ENCODE measurements around the gene VAC14.

Gene VAC14

DNA sequence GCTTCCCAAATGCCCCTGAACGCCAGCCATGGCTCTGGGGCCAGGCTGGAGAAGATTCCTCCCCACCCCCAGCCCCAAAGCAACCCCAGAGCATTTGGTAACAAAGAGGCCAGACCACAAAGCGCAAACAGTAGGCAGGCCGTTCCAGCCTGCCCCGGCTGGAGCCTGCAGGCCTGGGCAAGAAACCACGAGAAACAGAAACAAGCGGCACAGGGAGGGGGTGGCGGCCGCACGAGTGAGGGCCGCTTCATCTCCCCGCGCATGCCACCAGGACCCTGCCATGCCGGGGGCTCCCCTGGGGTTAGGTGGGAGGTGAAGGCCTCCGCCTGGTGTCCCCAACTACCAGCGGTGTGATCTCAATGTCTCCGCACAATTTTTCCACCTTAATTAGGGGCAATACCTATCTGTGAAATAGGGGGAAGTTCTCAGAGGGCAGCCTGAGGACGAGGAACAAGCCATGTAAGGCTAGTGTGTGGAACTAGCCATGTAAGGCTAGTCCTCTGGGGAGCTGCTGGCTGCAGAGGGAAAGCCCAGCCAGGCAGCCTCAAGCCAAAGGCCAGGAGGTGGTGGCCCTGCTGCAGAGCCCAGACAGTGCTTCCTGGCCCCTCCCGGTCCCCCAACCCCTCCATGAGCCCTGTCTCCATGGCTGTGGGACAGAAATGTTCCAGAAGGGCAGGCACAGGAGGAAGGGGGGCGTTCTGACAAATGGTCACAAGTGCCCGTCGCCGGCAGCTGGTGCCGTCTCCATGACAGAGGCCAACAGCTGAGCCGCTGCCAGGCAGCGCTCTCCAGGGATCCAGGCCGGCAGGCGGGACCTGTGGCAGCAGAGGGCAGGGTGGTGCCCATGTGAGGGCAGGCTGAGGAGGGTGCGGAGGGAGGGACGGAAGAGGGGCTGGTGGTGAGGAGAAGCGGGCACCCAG is 100.6 kb downstream of the VAC14 start:
- DNase-seq (ENCODE audit: insufficient read length) (no peak), FAIRE-seq (no peak)
- TF ChIP-seq POLR2A (IDR thresholded peaks at IDR 0.05; ENCODE audit: low read depth, low read length) (no peak), POLR2AphosphoS5 (IDR thresholded peaks at IDR 0.05; ENCODE audit: low read depth, low read length) (no peak), TAF1 (IDR thresholded peaks at IDR 0.05; ENCODE audit: borderline replicate concordance, low read depth, low read length) (no peak)

DNA sequence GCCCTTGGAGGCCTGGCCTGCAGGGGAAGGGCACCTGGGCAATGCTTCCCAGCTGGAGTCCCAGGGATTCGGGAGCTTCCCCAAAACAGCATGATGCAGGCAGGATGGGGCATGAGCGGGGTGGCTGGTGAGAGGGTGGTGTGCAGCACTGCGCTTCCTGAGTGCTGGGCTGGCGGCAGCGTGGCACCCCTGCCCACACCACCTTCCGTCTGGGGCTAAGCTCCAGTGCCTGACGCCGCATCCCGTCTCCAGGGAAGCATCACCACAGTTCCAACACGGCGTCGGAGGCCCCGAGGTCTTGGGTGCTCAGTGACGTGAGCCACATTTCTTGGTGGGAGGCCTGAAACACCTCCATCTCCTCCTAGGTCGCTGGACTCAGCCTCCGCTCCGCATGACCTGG is 101.3 kb downstream of the VAC14 start:
- TF ChIP-seq POLR2AphosphoS5 (IDR thresholded peaks at IDR 0.05; ENCODE audit: low read depth, low read length) (no peak), TAF1 (IDR thresholded peaks at IDR 0.05; ENCODE audit: borderline replicate concordance, low read depth, low read length) (no peak), POLR2A (IDR thresholded peaks at IDR 0.05; ENCODE audit: low read depth, low read length) (no peak)
- FAIRE-seq (no peak), DNase-seq (ENCODE audit: insufficient read length) (no peak)

DNA sequence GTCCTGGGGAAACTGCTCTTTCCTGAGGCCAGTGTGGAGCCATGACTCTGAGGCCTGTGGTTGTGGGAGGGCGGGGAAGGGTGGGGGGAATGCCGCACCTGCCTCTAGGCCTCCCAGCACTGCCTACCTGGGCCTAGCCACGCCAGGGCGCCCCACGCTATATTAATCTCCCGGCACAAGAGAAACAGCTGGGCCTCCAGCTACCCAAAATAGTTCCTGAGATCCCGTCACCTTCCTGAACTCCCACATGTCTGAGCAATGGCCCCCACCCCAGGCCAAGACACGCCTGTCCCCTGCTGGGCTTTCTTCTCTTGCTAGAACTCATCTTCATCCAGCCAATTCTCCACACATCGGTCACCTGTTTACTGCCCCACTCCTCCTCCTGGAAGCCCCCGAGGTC is 102.1 kb downstream of the VAC14 start:
- TF ChIP-seq POLR2A (IDR thresholded peaks at IDR 0.05; ENCODE audit: low read depth, low read length) = no peak
- no peak for TF ChIP-seq POLR2AphosphoS5 (IDR thresholded peaks at IDR 0.05; ENCODE audit: low read depth, low read length)
- TF ChIP-seq TAF1 (IDR thresholded peaks at IDR 0.05; ENCODE audit: borderline replicate concordance, low read depth, low read length) = no peak
- FAIRE-seq (no peak), DNase-seq (ENCODE audit: insufficient read length) (no peak)

DNA sequence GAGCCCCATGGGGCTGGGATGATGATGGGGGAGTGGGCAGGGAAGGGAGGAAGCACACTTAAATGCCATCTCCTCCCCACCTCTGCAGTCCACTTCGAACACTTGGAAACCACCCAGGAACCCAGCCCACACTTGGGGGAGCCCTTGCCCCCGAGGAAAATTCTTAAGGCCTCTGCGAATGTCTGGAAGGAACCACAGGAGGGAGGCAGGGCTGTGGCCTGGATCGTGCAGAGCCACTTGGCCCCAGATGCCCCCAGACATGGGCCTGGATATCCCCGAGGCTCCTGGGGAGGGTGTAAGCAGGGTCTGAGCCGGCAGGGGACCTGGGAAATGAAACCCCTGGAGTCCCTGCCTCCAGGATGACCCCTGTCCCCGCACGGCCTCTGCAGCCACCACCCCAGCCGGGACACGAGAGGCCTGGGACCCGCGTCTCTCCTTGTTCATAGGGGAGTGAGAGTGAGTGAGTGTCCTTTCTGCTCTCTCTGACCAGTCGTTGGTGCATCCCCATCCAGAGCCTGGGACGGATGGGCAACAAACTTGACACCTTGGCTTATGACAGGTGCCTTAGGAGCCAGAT is 103.3 kb downstream of the VAC14 start:
- TF ChIP-seq TAF1 (IDR thresholded peaks at IDR 0.05; ENCODE audit: borderline replicate concordance, low read depth, low read length) (no peak), POLR2AphosphoS5 (IDR thresholded peaks at IDR 0.05; ENCODE audit: low read depth, low read length) (no peak), POLR2A (IDR thresholded peaks at IDR 0.05; ENCODE audit: low read depth, low read length) (no peak)
- DNase-seq (ENCODE audit: insufficient read length) (no peak), FAIRE-seq (no peak)

DNA sequence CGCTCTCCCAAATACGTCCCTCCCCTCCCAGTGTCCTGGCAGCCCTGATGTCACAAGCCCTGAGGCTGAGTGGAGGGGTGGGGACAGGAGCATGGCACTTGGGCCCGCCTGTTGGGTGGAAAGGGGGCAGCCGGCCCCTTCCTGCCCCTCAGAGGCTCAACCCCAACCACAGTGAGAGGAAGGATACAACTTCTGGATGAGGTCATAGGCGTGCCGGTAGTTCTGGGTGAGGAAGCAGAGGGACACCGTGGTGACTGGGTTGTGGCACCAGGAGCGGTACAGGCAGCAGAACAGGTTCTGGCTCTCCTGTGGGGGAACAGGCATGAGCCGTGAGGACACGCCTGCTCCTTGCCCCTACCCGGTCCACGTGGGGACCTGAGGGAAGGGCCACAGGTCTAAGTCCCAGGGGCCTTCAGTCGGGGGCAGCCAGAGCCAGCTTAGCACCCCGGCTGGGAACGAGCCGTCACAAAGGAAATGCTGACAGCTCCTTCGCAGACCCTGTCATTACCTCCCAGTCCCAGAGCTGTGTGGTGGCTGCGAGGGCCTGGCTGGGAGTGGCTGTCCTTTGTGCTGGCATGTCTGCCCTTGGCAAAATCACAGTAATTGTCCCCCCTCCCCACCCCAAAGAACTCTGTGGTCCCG is 103.9 kb downstream of the VAC14 start:
- TF ChIP-seq TAF1 (IDR thresholded peaks at IDR 0.05; ENCODE audit: borderline replicate concordance, low read depth, low read length) (no peak), POLR2A (IDR thresholded peaks at IDR 0.05; ENCODE audit: low read depth, low read length) (no peak), POLR2AphosphoS5 (IDR thresholded peaks at IDR 0.05; ENCODE audit: low read depth, low read length) (no peak)
- DNase-seq (ENCODE audit: insufficient read length) (no peak), FAIRE-seq (no peak)

DNA sequence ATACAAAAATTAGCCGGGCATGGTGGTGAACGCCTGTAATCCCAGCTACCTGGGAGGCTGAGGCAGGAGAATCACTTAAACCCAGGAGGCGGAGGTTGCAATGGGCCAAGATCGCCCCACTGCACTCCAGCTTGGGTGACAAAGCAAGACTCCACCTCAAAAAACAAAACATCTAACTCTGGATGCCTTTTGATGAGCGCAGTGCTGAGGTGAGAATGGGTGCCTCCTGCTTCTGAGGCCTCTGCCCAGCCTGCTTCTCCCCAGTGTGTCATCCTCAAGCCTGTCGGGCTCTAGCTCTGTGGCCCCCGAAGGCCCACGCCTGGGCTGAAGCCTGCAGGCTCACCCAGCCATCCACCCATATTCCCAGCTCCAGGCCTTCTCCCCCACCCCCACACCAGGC is 104.6 kb downstream of the VAC14 start:
- DNase-seq (ENCODE audit: insufficient read length) = no peak
- TF ChIP-seq TAF1 (IDR thresholded peaks at IDR 0.05; ENCODE audit: borderline replicate concordance, low read depth, low read length) (no peak), POLR2A (IDR thresholded peaks at IDR 0.05; ENCODE audit: low read depth, low read length) (no peak), POLR2AphosphoS5 (IDR thresholded peaks at IDR 0.05; ENCODE audit: low read depth, low read length) (no peak)
- no peak for FAIRE-seq

DNA sequence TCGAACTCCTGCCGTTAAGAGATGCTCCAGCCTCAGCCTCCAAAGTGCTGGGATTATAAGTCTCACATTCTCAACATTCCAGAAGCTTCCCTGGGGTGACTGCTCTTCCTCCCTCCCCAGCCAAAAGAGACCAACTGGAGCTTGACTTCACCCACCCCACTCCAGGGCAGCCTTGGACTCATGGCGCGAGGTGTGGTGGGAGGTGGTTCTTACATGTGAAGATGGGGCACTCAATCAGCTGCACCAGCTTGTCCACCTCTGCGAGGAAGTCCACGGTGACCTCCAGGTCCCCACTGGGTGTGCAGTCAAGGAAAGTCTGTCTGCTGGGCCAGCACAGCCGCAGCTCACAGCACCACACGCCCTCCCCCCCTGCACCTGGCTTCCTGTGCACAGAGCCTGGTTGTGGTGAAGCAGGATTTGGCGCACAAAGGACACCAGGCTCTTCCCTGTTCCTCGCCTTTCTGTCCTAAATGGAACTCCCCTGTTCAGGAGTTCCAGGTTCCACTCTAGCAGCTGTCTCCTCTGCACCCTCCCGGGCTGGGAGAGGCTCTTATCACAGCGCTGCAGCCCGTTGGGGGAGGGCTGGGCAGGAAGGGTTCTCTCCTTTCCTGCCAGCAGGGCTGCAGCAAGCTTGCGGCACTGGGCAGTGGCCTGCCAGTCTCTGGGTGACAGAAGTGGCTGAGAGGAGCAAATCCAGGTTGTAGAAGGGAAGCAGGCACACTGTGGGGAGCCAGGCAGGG is 105.5 kb downstream of the VAC14 start:
- DNase-seq (ENCODE audit: insufficient read length) (no peak), FAIRE-seq (no peak)
- TF ChIP-seq POLR2AphosphoS5 (IDR thresholded peaks at IDR 0.05; ENCODE audit: low read depth, low read length) (no peak), TAF1 (IDR thresholded peaks at IDR 0.05; ENCODE audit: borderline replicate concordance, low read depth, low read length) (no peak), POLR2A (IDR thresholded peaks at IDR 0.05; ENCODE audit: low read depth, low read length) (no peak)

DNA sequence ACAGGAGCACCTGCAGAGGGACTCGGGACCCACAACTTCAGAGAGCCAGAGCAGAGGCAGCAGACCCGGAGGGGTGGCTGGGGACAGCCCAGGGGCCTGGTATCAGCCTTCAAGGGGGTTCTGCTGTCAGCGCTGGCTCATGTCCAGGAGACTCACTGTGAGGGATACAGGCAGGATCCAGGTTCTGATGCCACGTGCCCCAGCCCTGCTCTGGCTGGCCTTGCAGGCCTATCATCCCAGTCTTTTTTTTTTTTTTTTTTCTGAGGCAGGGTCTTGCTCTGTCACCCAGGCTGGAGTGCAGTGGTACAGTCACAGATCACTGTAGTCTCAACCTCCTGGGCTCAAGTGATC is 106.1 kb downstream of the VAC14 start:
- no peak for DNase-seq (ENCODE audit: insufficient read length)
- FAIRE-seq = no peak
- TF ChIP-seq POLR2A (IDR thresholded peaks at IDR 0.05; ENCODE audit: low read depth, low read length) (no peak), POLR2AphosphoS5 (IDR thresholded peaks at IDR 0.05; ENCODE audit: low read depth, low read length) (no peak), TAF1 (IDR thresholded peaks at IDR 0.05; ENCODE audit: borderline replicate concordance, low read depth, low read length) (no peak)

DNA sequence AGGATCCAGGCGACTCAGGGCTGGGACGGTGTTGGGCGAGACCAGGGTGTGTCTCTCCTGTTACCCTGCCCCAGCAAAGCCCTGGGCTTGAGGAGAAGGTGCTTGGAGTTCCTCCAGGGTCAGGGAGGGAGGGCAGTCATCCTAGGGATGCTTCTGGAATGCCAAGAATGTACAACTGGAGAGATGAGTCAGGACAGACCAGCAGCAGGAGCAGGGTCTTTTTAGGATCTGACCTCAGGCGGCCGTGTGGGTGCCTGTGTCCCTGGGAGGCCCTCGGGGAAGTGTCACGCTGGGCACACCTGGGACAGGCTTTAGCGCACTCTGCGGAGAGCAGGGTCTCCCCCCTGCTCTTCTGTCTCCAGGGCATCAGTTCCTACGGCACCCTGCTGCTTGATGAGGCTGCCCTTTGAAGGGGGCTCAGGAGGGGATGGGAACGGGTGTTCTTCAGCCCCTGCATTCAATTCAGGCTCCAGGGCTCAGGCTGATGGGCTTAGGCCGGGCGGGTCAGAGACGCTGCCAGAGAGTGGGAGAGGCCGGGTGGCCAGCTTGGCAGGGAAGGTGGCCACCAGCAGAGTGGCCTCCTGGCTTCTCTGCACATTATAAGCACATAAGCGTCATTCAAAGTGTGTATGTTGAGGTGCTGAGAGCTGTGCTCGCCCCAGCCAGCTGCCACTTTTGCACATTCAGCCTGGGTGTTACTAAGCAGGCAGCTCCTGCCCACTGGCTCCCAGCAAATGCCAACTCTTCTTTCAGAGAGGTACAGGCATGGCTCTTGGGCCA is 106.7 kb downstream of the VAC14 start:
- TF ChIP-seq POLR2AphosphoS5 (IDR thresholded peaks at IDR 0.05; ENCODE audit: low read depth, low read length) (no peak), TAF1 (IDR thresholded peaks at IDR 0.05; ENCODE audit: borderline replicate concordance, low read depth, low read length) (no peak), POLR2A (IDR thresholded peaks at IDR 0.05; ENCODE audit: low read depth, low read length) (no peak)
- no peak for DNase-seq (ENCODE audit: insufficient read length)
- no peak for FAIRE-seq

DNA sequence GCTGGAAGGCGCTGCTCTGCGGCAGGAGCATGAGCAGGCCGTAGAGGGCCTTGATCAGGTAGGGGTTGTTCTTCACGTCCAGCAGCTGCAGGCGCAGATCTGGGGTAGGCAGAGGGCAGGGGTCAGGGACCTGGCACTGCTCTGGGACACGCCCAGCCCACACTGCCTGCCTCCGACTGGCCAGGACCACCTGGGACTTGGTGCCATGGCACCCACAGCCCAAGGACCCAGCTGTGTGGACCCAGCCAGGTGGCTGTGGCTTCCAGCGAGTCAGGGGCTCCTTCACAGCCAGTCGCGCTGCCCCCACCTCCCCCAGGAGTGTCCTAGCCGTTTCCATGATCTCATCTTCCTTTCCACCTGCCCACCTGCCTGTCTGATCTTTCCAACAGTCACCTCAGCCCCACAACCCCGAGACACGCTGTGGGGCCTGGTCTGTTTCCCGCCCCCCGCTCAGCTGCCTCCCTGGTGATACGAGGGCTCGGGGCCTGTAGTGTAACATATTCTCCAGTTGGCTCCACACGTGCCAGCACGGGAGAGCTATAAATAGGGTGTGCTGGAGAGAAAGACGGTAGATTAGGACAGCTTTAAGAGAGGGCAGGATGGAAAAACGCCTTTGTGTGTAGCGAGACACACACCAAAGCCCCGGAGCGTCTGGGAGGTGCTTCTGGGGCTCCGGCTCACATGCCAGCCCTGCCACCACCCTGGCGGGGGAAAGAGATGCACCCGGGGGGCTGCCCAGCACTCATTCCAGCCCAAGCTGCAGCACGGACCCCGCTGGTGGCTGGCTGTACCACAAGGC is 107.9 kb downstream of the VAC14 start:
- no peak for DNase-seq (ENCODE audit: insufficient read length)
- TF ChIP-seq TAF1 (IDR thresholded peaks at IDR 0.05; ENCODE audit: borderline replicate concordance, low read depth, low read length) (no peak), POLR2A (IDR thresholded peaks at IDR 0.05; ENCODE audit: low read depth, low read length) (no peak), POLR2AphosphoS5 (IDR thresholded peaks at IDR 0.05; ENCODE audit: low read depth, low read length) (no peak)
- no peak for FAIRE-seq
